ENCODE results near the gene CDK5RAP3. TPM values are rescaled to one million over a fixed set of nuclear protein-coding genes. Genes with fewer than 3 reads are reported as not detected.

Gene CDK5RAP3
- polyA plus RNA-seq, 2 of the 4 experiments (the other 2 are of a cell fraction) = 124 to 165 TPM

GRCh38 chr17:48023400-48024148 is 52.7 kb downstream of the CDK5RAP3 start (continued):
- TF ChIP-seq BCL3 (IDR thresholded peaks at IDR 0.05) (peak; percentile 87; the same call in 2 of the 3 replicates), POLR2A (IDR thresholded peaks at IDR 0.05; ENCODE audit: low read length) (peak; percentile 79), SMC3 (IDR thresholded peaks at IDR 0.05) (no peak; the same call in 2 of the 3 replicates), MAX (IDR thresholded peaks at IDR 0.05) (peak; percentile 94), BHLHE40 (IDR thresholded peaks at IDR 0.05; ENCODE audit: low read depth, low read length) (no peak), NFE2L2 (conservative IDR thresholded peaks at IDR 0.05; ENCODE audit: low read length) (no peak), ZFP36 (IDR thresholded peaks at IDR 0.05; ENCODE audit: borderline replicate concordance, partially characterized antibody) (no peak), ZSCAN20 (CRISPR knock-in tag; IDR thresholded peaks at IDR 0.05) (no peak), KDM1A (IDR thresholded peaks at IDR 0.05; ENCODE audit: low read depth) (no peak), NPAS2 (CRISPR knock-in tag; IDR thresholded peaks at IDR 0.05; ENCODE audit: borderline replicate concordance) (no peak), HOXB5 (CRISPR knock-in tag; IDR thresholded peaks at IDR 0.05) (peak; percentile 100), PHF8 (IDR thresholded peaks at IDR 0.05; ENCODE audit: borderline replicate concordance, low read depth) (no peak), CBX8 (IDR thresholded peaks at IDR 0.05) (no peak), E2F6 (IDR thresholded peaks at IDR 0.05; ENCODE audit: borderline replicate concordance, low read depth) (peak; percentile 86), ESRRA (IDR thresholded peaks at IDR 0.05; ENCODE audit: borderline replicate concordance, low read length) (no peak), REST (IDR thresholded peaks at IDR 0.05) (no peak), HDAC2 (IDR thresholded peaks at IDR 0.05) (no peak), JUNB (IDR thresholded peaks at IDR 0.05) (no peak), RFX5 (IDR thresholded peaks at IDR 0.05) (no peak), JUN (IDR thresholded peaks at IDR 0.05) (peak; percentile 41 to 76), MYC (IDR thresholded peaks at IDR 0.05; ENCODE audit: borderline replicate concordance, low read length) (peak; percentile 91; the same call in 1 of the 2 replicates), CEBPB (IDR thresholded peaks at IDR 0.05) (no peak), USF2 (IDR thresholded peaks at IDR 0.05) (peak; percentile 53), MAZ (IDR thresholded peaks at IDR 0.05; ENCODE audit: borderline replicate concordance, low read depth, low read length) (no peak; the same call in 1 of the 2 replicates), HMGXB4 (CRISPR knock-in tag; IDR thresholded peaks at IDR 0.05; ENCODE audit: borderline replicate concordance) (no peak), CBX2 (IDR thresholded peaks at IDR 0.05; ENCODE audit: borderline replicate concordance, low read depth) (no peak), RNF2 (IDR thresholded peaks at IDR 0.05; ENCODE audit: borderline replicate concordance, low read depth) (no peak), HES2 (IDR thresholded peaks at IDR 0.05) (no peak), FOSL2 (IDR thresholded peaks at IDR 0.05) (no peak), FOSL2 (CRISPR knock-in tag; IDR thresholded peaks at IDR 0.05) (0 out of 2 replicates have a peak, but pooled peaks have one; percentile 18), PBX3 (IDR thresholded peaks at IDR 0.05) (peak; percentile 91), MAFK (IDR thresholded peaks at IDR 0.05; ENCODE audit: partially characterized antibody) (no peak), RARB (CRISPR knock-in tag; IDR thresholded peaks at IDR 0.05) (no peak), FOSB (CRISPR knock-in tag; IDR thresholded peaks at IDR 0.05) (no peak)
